Measurements from ENCODE around the gene TCP11.

Gene TCP11

GRCh38 chr6:35147026-35147425 lies 5.9 kb upstream of the TCP11 start:
- Histone ChIP-seq H3K27me3 (ENCODE audit: control insufficient read depth, low read length) (peaks cover 12% of the 10 kb centered on the region; the same call in 1 of the 2 replicates), H3K9me2 (replicated peaks; ENCODE audit: control insufficient read depth, low read length) (no peaks in the 10 kb centered on the region), H3K27ac (ENCODE audit: low read depth, low read length) (no peak overlapping the region), H3F3A (ENCODE audit: control insufficient read depth, insufficient read depth) (no peaks in the 10 kb centered on the region), H3K4me3 (ENCODE audit: low read length) (no peak overlapping the region), H3K79me2 (ENCODE audit: control insufficient read depth, low read length) (no peaks in the 10 kb centered on the region), H3K4me2 (ENCODE audit: low read length) (no peak overlapping the region), H3K36me3 (ENCODE audit: control insufficient read depth, low read length) (no peaks in the 10 kb centered on the region), H3K9me3 (ENCODE audit: control insufficient read depth, insufficient read depth, low read length) (no peaks in the 10 kb centered on the region), H3K4me1 (ENCODE audit: control insufficient read depth, low read length) (no peaks in the 10 kb centered on the region), H4K20me1 (ENCODE audit: control insufficient read depth, insufficient read depth, low read depth, low read length) (no peaks in the 10 kb centered on the region)
- no peak for TF ChIP-seq EZH2phosphoT487 (IDR thresholded peaks at IDR 0.05; ENCODE audit: borderline replicate concordance, low read length)
- TF ChIP-seq, protein P1, sequence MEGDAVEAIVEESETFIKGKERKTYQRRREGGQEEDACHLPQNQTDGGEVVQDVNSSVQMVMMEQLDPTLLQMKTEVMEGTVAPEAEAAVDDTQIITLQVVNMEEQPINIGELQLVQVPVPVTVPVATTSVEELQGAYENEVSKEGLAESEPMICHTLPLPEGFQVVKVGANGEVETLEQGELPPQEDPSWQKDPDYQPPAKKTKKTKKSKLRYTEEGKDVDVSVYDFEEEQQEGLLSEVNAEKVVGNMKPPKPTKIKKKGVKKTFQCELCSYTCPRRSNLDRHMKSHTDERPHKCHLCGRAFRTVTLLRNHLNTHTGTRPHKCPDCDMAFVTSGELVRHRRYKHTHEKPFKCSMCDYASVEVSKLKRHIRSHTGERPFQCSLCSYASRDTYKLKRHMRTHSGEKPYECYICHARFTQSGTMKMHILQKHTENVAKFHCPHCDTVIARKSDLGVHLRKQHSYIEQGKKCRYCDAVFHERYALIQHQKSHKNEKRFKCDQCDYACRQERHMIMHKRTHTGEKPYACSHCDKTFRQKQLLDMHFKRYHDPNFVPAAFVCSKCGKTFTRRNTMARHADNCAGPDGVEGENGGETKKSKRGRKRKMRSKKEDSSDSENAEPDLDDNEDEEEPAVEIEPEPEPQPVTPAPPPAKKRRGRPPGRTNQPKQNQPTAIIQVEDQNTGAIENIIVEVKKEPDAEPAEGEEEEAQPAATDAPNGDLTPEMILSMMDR (IDR thresholded peaks at IDR 0.05; ENCODE audit: low read depth, low read length, poor library complexity, severe bottlenecking): no peak

GRCh38 chr6:35146453-35146852 lies 5.3 kb upstream of the TCP11 start:
- Histone ChIP-seq H3K36me3 (ENCODE audit: control insufficient read depth, low read length) (no peaks in the 10 kb centered on the region), H3K9me3 (ENCODE audit: control insufficient read depth, insufficient read depth, low read length) (no peaks in the 10 kb centered on the region), H3K27me3 (ENCODE audit: control insufficient read depth, low read length) (peaks cover 12% of the 10 kb centered on the region; the same call in 1 of the 2 replicates), H3K9me2 (replicated peaks; ENCODE audit: control insufficient read depth, low read length) (no peaks in the 10 kb centered on the region), H3K4me3 (ENCODE audit: low read length) (no peak overlapping the region), H3K27ac (ENCODE audit: low read depth, low read length) (no peak overlapping the region), H3K79me2 (ENCODE audit: control insufficient read depth, low read length) (no peaks in the 10 kb centered on the region), H3K4me2 (ENCODE audit: low read length) (no peak overlapping the region), H3F3A (ENCODE audit: control insufficient read depth, insufficient read depth) (no peaks in the 10 kb centered on the region), H4K20me1 (ENCODE audit: control insufficient read depth, insufficient read depth, low read depth, low read length) (no peaks in the 10 kb centered on the region), H3K4me1 (ENCODE audit: control insufficient read depth, low read length) (peaks cover under 1% of the 10 kb centered on the region)
- TF ChIP-seq, protein P1 (IDR thresholded peaks at IDR 0.05; ENCODE audit: low read depth, low read length, poor library complexity, severe bottlenecking): peak; percentile 50
- TF ChIP-seq EZH2phosphoT487 (IDR thresholded peaks at IDR 0.05; ENCODE audit: borderline replicate concordance, low read length): no peak

- Histone ChIP-seq H3K9me2 (replicated peaks; ENCODE audit: control insufficient read depth, low read length) (no peaks in the 10 kb centered on the region), H3K27me3 (ENCODE audit: control insufficient read depth, low read length) (peaks cover 15% of the 10 kb centered on the region), H3K79me2 (ENCODE audit: control insufficient read depth, low read length) (no peaks in the 10 kb centered on the region), H3K9me3 (ENCODE audit: control insufficient read depth, insufficient read depth, low read length) (no peaks in the 10 kb centered on the region), H3F3A (ENCODE audit: control insufficient read depth, insufficient read depth) (no peaks in the 10 kb centered on the region), H3K27ac (ENCODE audit: low read depth, low read length) (no peak overlapping the region), H3K36me3 (ENCODE audit: control insufficient read depth, low read length) (no peaks in the 10 kb centered on the region), H3K4me2 (ENCODE audit: low read length) (no peak overlapping the region), H4K20me1 (ENCODE audit: control insufficient read depth, insufficient read depth, low read depth, low read length) (no peaks in the 10 kb centered on the region), H3K4me3 (ENCODE audit: low read length) (no peak overlapping the region), H3K4me1 (ENCODE audit: control insufficient read depth, low read length) (peaks cover 8% of the 10 kb centered on the region)
- TF ChIP-seq, protein P1 (IDR thresholded peaks at IDR 0.05; ENCODE audit: low read depth, low read length, poor library complexity, severe bottlenecking): no peak
- TF ChIP-seq EZH2phosphoT487 (IDR thresholded peaks at IDR 0.05; ENCODE audit: borderline replicate concordance, low read length): no peak
Measured at GRCh38 chr6:35145757-35146156, 4.6 kb upstream of the TCP11 start.

All from DOHH2 (cell line).